SH-SY5Y (cell line): ENCODE data around the gene CIP2A.

ENCODE experiments used
- GATA2 ChIP-seq: IDR thresholded peaks from 2 replicates; pipeline ENCODE4 v1.6.1; 2011; ENCODE audit warnings: mild to moderate bottlenecking, low read depth, low read length
- GATA3 ChIP-seq: IDR thresholded peaks from 2 replicates; pipeline ENCODE4 v1.6.1; 2011; ENCODE audit warnings: low read depth, mild to moderate bottlenecking, low read length, moderate library complexity

Gene CIP2A

GRCh38 chr3:108509871-108510270, 79.4 kb downstream of the CIP2A start:
- no peak for TF ChIP-seq GATA3

- peak; percentile 96 for TF ChIP-seq GATA3
- TF ChIP-seq GATA2: peak; percentile 86
Observed at GRCh38 chr3:108509263-108509662, 80.0 kb downstream of the CIP2A start.

GRCh38 chr3:108507902-108508301, 81.3 kb downstream of the CIP2A start:
- no peak for TF ChIP-seq GATA3
- no peak for TF ChIP-seq GATA2

GRCh38 chr3:108505811-108506210, 83.4 kb downstream of the CIP2A start:
- TF ChIP-seq GATA2: no peak
- no peak for TF ChIP-seq GATA3

GRCh38 chr3:108503722-108504121, 85.5 kb downstream of the CIP2A start:
- TF ChIP-seq GATA3: no peak
- TF ChIP-seq GATA2: no peak

GRCh38 chr3:108501535-108501934, 87.7 kb downstream of the CIP2A start:
- no peak for TF ChIP-seq GATA3
- TF ChIP-seq GATA2: no peak

- TF ChIP-seq GATA2 (no peak), GATA3 (no peak)
Observed at GRCh38 chr3:108500728-108501127, 88.5 kb downstream of the CIP2A start.
